ENCODE data around the gene SCYGR1. TPM values are rescaled to one million over a fixed set of nuclear protein-coding genes. Genes with fewer than 3 reads are reported as not detected.

Gene SCYGR1
- polyA plus RNA-seq, 1 donor from 2014 or later: not detected

- TF ChIP-seq MXI1 (conservative IDR thresholded peaks at IDR 0.05; ENCODE audit: poor library complexity, severe bottlenecking): no peak
These were observed 9.4 kb downstream of the SCYGR1 start (continued) for GRCh38 chr2:227378371-227378782.

- H2AFZ ChIP-seq (ENCODE audit: low read depth, low read length): no peak overlapping the region
- H3K36me3 ChIP-seq (ENCODE audit: insufficient read depth, low read length): no peaks in the 10 kb centered on the region
- H3K9ac ChIP-seq (ENCODE audit: low read length): no peak overlapping the region
- H3K9me3 ChIP-seq (ENCODE audit: low read length): no peaks in the 10 kb centered on the region
- no peak overlapping the region for H3K27ac ChIP-seq (ENCODE audit: low read length)
- no peaks in the 10 kb centered on the region for H3F3A ChIP-seq (ENCODE audit: insufficient read depth, low read length, poor library complexity, severe bottlenecking)
- H4K20me1 ChIP-seq (ENCODE audit: insufficient read depth): no peaks in the 10 kb centered on the region
- no peak overlapping the region for H3K4me3 ChIP-seq (ENCODE audit: low read length)
- no peaks in the 10 kb centered on the region for H3K9me2 ChIP-seq (ENCODE audit: insufficient read depth, low read length)
- H3K4me2 ChIP-seq (ENCODE audit: low read length): no peak overlapping the region
- H3K27me3 ChIP-seq (ENCODE audit: insufficient read depth, low read depth, low read length): no peaks in the 10 kb centered on the region
- no peaks in the 10 kb centered on the region for H3K79me2 ChIP-seq (replicated peaks; ENCODE audit: insufficient read depth, low read length)
- TF ChIP-seq EZH2 (IDR thresholded peaks at IDR 0.05; ENCODE audit: borderline replicate concordance, insufficient read depth, low read length, poor library complexity, severe bottlenecking): no peak
- TF ChIP-seq RAD21 (conservative IDR thresholded peaks at IDR 0.05): no peak
These were observed 10.0 kb downstream of the SCYGR1 start for GRCh38 chr2:227377467-227378351.

GRCh38 chr2:227376656-227377396, 10.9 kb downstream of the SCYGR1 start:
- Histone ChIP-seq H3K27me3 (ENCODE audit: insufficient read depth, low read depth, low read length) (no peaks in the 10 kb centered on the region), H3K79me2 (replicated peaks; ENCODE audit: insufficient read depth, low read length) (no peaks in the 10 kb centered on the region), H2AFZ (ENCODE audit: low read depth, low read length) (no peak overlapping the region), H3K27ac (ENCODE audit: low read length) (no peak overlapping the region), H3K4me2 (ENCODE audit: low read length) (no peak overlapping the region), H3K4me3 (ENCODE audit: low read length) (no peak overlapping the region), H3K9ac (ENCODE audit: low read length) (no peak overlapping the region), H3F3A (ENCODE audit: insufficient read depth, low read length, poor library complexity, severe bottlenecking) (no peaks in the 10 kb centered on the region), H3K9me2 (ENCODE audit: insufficient read depth, low read length) (no peaks in the 10 kb centered on the region), H3K36me3 (ENCODE audit: insufficient read depth, low read length) (no peaks in the 10 kb centered on the region), H4K20me1 (ENCODE audit: insufficient read depth) (no peaks in the 10 kb centered on the region), H3K9me3 (ENCODE audit: low read length) (no peaks in the 10 kb centered on the region)
- TF ChIP-seq EP300 (conservative IDR thresholded peaks at IDR 0.05; ENCODE audit: poor library complexity, severe bottlenecking): no peak
- no peak for TF ChIP-seq MXI1 (conservative IDR thresholded peaks at IDR 0.05; ENCODE audit: poor library complexity, severe bottlenecking)
- no peak for TF ChIP-seq CTCF (IDR thresholded peaks at IDR 0.05; ENCODE audit: poor library complexity, severe bottlenecking)
- no peak for TF ChIP-seq POLR2AphosphoS5 (IDR thresholded peaks at IDR 0.05)
- TF ChIP-seq SMC3 (conservative IDR thresholded peaks at IDR 0.05; ENCODE audit: poor library complexity): no peak
- TF ChIP-seq EZH2 (IDR thresholded peaks at IDR 0.05; ENCODE audit: borderline replicate concordance, insufficient read depth, low read length, poor library complexity, severe bottlenecking): no peak
- no peak for TF ChIP-seq RAD21 (conservative IDR thresholded peaks at IDR 0.05)
- no peak for TF ChIP-seq REST (IDR thresholded peaks at IDR 0.05; ENCODE audit: borderline replicate concordance)
- TF ChIP-seq TAF1 (IDR thresholded peaks at IDR 0.05; ENCODE audit: low read depth): no peak
